GM23338 (cell line): ENCODE results near the gene RIPOR3. TPM values are rescaled to one million over a fixed set of nuclear protein-coding genes. Genes with fewer than 3 reads are reported as not detected.

ENCODE experiments used
- ATAC-seq: fragments of 200-7000 bp; cut with Tn5 transposase; 3 replicates; pipeline ENCODE4 v1.9.1; 2020
- DNase-seq: peaks from one replicate; pipeline ENCODE4 v3.0.0-alpha.2; 2015; ENCODE audit warnings: low spot score
- H2AFZ ChIP-seq: fragments of 200-600 bp; sonication (generic); 2 replicates; pipeline ENCODE4 v1.8.0; 2016; ENCODE audit warnings: antibody characterized with exemption, mild to moderate bottlenecking, moderate library complexity
- H3F3A ChIP-seq: fragments of 200-600 bp; sonication (generic); replicated peaks from 2 replicates; pipeline ENCODE4 v1.8.0; 2017; ENCODE audit warnings: antibody characterized with exemption, mixed run types, low read depth
- H3K27ac ChIP-seq: fragments of 200-600 bp; sonication (generic); 2 replicates; pipeline ENCODE4 v1.6.1; 2016; ENCODE audit warnings: low read depth
- H3K27me3 ChIP-seq: fragments of 200-600 bp; sonication (generic); 2 replicates; pipeline ENCODE4 v1.8.0; 2016; ENCODE audit warnings: mild to moderate bottlenecking, mixed run types, moderate library complexity; ENCODE audit not compliant: insufficient read depth
- H3K36me3 ChIP-seq: fragments of 200-600 bp; sonication (generic); 2 replicates; pipeline ENCODE4 v1.8.0; 2016; ENCODE audit warnings: mild to moderate bottlenecking; ENCODE audit not compliant: insufficient read depth
- H3K4me1 ChIP-seq: fragments of 200-600 bp; sonication (generic); 2 replicates; pipeline ENCODE4 v1.8.0; 2016; ENCODE audit warnings: mild to moderate bottlenecking, moderate library complexity; ENCODE audit not compliant: insufficient read depth
- H3K4me2 ChIP-seq: fragments of 200-600 bp; sonication (generic); 2 replicates; pipeline ENCODE4 v1.7.1; 2017; ENCODE audit warnings: mixed run types
- H3K4me3 ChIP-seq: fragments of 200-600 bp; sonication (generic); 2 replicates; pipeline ENCODE4 v1.6.1; 2016; ENCODE audit warnings: mixed run types
- H3K79me2 ChIP-seq: fragments of 200-600 bp; sonication (generic); replicated peaks from 2 replicates; pipeline ENCODE4 v1.8.0; 2017; ENCODE audit warnings: mild to moderate bottlenecking; ENCODE audit not compliant: insufficient read depth
- H3K9me2 ChIP-seq: fragments of 200-600 bp; sonication (generic); 2 replicates; pipeline ENCODE4 v1.8.0; 2017; ENCODE audit not compliant: insufficient read depth
- H4K20me1 ChIP-seq: fragments of 200-600 bp; sonication (generic); replicated peaks from 2 replicates; pipeline ENCODE4 v1.8.0; 2017; ENCODE audit warnings: mild to moderate bottlenecking; ENCODE audit not compliant: insufficient read depth
- H3K27ac Mint-ChIP-seq: 2 replicates; pipeline ENCODE4 v1.8.0; 2020; ENCODE audit warnings: inconsistent platforms, mild to moderate bottlenecking, moderate library complexity, mixed read lengths
- H3K27me3 Mint-ChIP-seq: 3 replicates; pipeline ENCODE4 v1.8.0; 2022; ENCODE audit warnings: low read depth, mild to moderate bottlenecking, moderate library complexity, mixed read lengths, inconsistent platforms; ENCODE audit not compliant: insufficient read depth, poor library complexity
- H3K36me3 Mint-ChIP-seq: 3 replicates; pipeline ENCODE4 v1.8.0; 2021; ENCODE audit warnings: low read depth, mild to moderate bottlenecking, inconsistent platforms, moderate library complexity, mixed read lengths
- H3K4me1 Mint-ChIP-seq: 3 replicates; pipeline ENCODE4 v1.8.0; 2020; ENCODE audit warnings: mild to moderate bottlenecking, inconsistent platforms, mixed read lengths
- H3K4me3 Mint-ChIP-seq: 3 replicates; pipeline ENCODE4 v1.8.0; 2021; ENCODE audit warnings: moderate library complexity, mild to moderate bottlenecking, inconsistent platforms, mixed read lengths
- H3K9me3 Mint-ChIP-seq: 3 replicates; pipeline ENCODE4 v1.8.0; 2020; ENCODE audit warnings: moderate library complexity, mild to moderate bottlenecking, inconsistent platforms, mixed read lengths
- CREB1 ChIP-seq: fragments of 250-450 bp; sonication (Bioruptor Pico); IDR thresholded peaks from 2 replicates; pipeline ENCODE4 v1.5.0; 2020; ENCODE audit warnings: low read depth, mild to moderate bottlenecking, moderate library complexity
- CTCF ChIP-seq, 2 experiments: fragments of 200-600 bp in 1 of 2; sonication (generic) in 1 of 2; conservative IDR thresholded peaks; 2 replicates each; pipeline versions ENCODE4 v1.5.1 to v1.6.1; 2016 to 2017; ENCODE audit warnings: antibody characterized with exemption in 2 of 2, low read depth in 2 of 2, mild to moderate bottlenecking in 2 of 2, moderate library complexity in 1 of 2
- ETS1 ChIP-seq: IDR thresholded peaks from 2 replicates; pipeline ENCODE4 v1.6.1; 2016; ENCODE audit warnings: antibody characterized with exemption
- EZH2 ChIP-seq: fragments of 200-600 bp; sonication (generic); IDR thresholded peaks from one replicate; pipeline ENCODE4 v1.8.0; 2017; ENCODE audit warnings: antibody characterized with exemption, mild to moderate bottlenecking, low read depth; ENCODE audit not compliant: unreplicated experiment
- EZH2phosphoT487 ChIP-seq: fragments of 200-600 bp; sonication (generic); IDR thresholded peaks from one replicate; pipeline ENCODE4 v1.8.1; 2018; ENCODE audit warnings: antibody characterized with exemption; ENCODE audit not compliant: unreplicated experiment
- JUNB ChIP-seq: IDR thresholded peaks from one replicate; pipeline ENCODE4 v1.6.1; 2016; ENCODE audit warnings: antibody characterized with exemption; ENCODE audit not compliant: unreplicated experiment
- NANOG ChIP-seq: IDR thresholded peaks from 2 replicates; pipeline ENCODE4 v1.6.1; 2016; ENCODE audit warnings: antibody characterized with exemption, borderline replicate concordance
- POLR2AphosphoS5 ChIP-seq: IDR thresholded peaks from 2 replicates; pipeline ENCODE4 v1.6.1; 2016; ENCODE audit warnings: antibody characterized with exemption, low read depth
- REST ChIP-seq: IDR thresholded peaks from one replicate; pipeline ENCODE4 v1.6.1; 2018; ENCODE audit warnings: antibody characterized with exemption; ENCODE audit not compliant: unreplicated experiment
- STAT1 ChIP-seq: IDR thresholded peaks from one replicate; pipeline ENCODE4 v1.6.1; 2016; ENCODE audit warnings: antibody characterized with exemption; ENCODE audit not compliant: unreplicated experiment
- ZNF114 ChIP-seq: fragments of 250-450 bp; sonication (Bioruptor Pico); IDR thresholded peaks from 2 replicates; pipeline ENCODE4 v1.5.0; 2020; ENCODE audit warnings: mild to moderate bottlenecking, moderate library complexity
- ZNF331 ChIP-seq: fragments of 250-450 bp; sonication (Bioruptor Pico); IDR thresholded peaks from 2 replicates; pipeline ENCODE4 v1.5.0; 2020; ENCODE audit warnings: low read depth, mild to moderate bottlenecking, moderate library complexity
- polyA plus RNA-seq: library from polyadenylated mRNA; unstranded; fragments of >200 nt; fragmentation: Nextera tagmentation; extraction: Ambion mirVana; gene quantifications from 2 replicates; pipeline ENCODE4 v1.2.1, GENCODE V29; 2016
- total RNA-seq: library from RNA; depleted of rRNA; stranded (reverse); fragments of >200 nt; shearing (Covaris generic); gene quantifications from 2 replicates; pipeline ENCODE4 v1.2.3, GENCODE V29; 2014

RIPOR3 gene
- total and polyA plus RNA-seq, 2 experiments from 2014 or later: 4.9 to 6.3 TPM

GRCh38 chr20:50695135-50695872 is 4.0 kb upstream of the RIPOR3 start (continued):
- no peak for TF ChIP-seq ETS1
- no peak for TF ChIP-seq JUNB
- no peak for TF ChIP-seq NANOG
- TF ChIP-seq POLR2AphosphoS5: no peak
- TF ChIP-seq ZNF114 (CRISPR knock-in tag): no peak
- no peak for TF ChIP-seq EZH2

GRCh38 chr20:50694379-50695134 is 3.2 kb upstream of the RIPOR3 start:
- Histone ChIP-seq H3F3A (0 out of 2 replicates have a peak, but pooled peaks cover 6% of the 10 kb centered on the region), H3K27ac (no peak overlapping the region), H3K79me2 (no peaks in the 10 kb centered on the region), H3K9me2 (no peaks in the 10 kb centered on the region), H3K4me2 (no peak overlapping the region), H3K27me3 (no peaks in the 10 kb centered on the region), H2AFZ (peak overlapping the region; percentile 80; the same call in 1 of the 2 replicates), H3K4me3 (no peak overlapping the region), H4K20me1 (no peaks in the 10 kb centered on the region), H3K4me1 (peaks cover 26% of the 10 kb centered on the region), H3K36me3 (no peaks in the 10 kb centered on the region)
- H3K9me3 Mint-ChIP-seq: no peaks in the 10 kb centered on the region
- H3K27me3 Mint-ChIP-seq: peaks cover 10% of the 10 kb centered on the region
- no peaks in the 10 kb centered on the region for H3K36me3 Mint-ChIP-seq
- H3K27ac Mint-ChIP-seq: no peak overlapping the region
- ATAC-seq: no peak
- no peak overlapping the region for H3K4me3 Mint-ChIP-seq
- peaks cover 39% of the 10 kb centered on the region for H3K4me1 Mint-ChIP-seq
- DNase-seq: no peak
- no peak for TF ChIP-seq STAT1
- no peak for TF ChIP-seq ZNF114 (CRISPR knock-in tag)
- no peak for TF ChIP-seq EZH2phosphoT487
- no peak for TF ChIP-seq ETS1
- TF ChIP-seq REST: no peak
- TF ChIP-seq CTCF (conservative IDR thresholded peaks at IDR 0.05; ENCODE audit: low read depth in 2 of 2): no peak
- TF ChIP-seq NANOG: no peak
- TF ChIP-seq ZNF331 (CRISPR knock-in tag): no peak
- TF ChIP-seq CREB1 (CRISPR knock-in tag): no peak
